Suppressor macrophage treated with lipopolysaccharide for 4 hours (primary cell): ENCODE data around the gene IGF2.

Experiments used
- DNase-seq: peaks from one replicate; pipeline ENCODE4 v3.0.0-alpha.2; 2020

IGF2 gene

GRCh38 chr11:2153581-2154194 is 14.5 kb upstream of the IGF2 start:
- DNase-seq = no peak

GRCh38 chr11:2151500-2152257 is 12.5 kb upstream of the IGF2 start:
- DNase-seq = peak; percentile 82

GRCh38 chr11:2149864-2150847 is 11.0 kb upstream of the IGF2 start:
- peak; percentile 29 for DNase-seq

GRCh38 chr11:2149460-2149859 is 10.3 kb upstream of the IGF2 start:
- DNase-seq = no peak

GRCh38 chr11:2148595-2148994 is 9.4 kb upstream of the IGF2 start:
- DNase-seq = no peak

- no peak for DNase-seq
Measured at GRCh38 chr11:2147391-2147790, 8.2 kb upstream of the IGF2 start.

- DNase-seq = no peak
Measured at GRCh38 chr11:2146051-2146450, 6.9 kb upstream of the IGF2 start.

GRCh38 chr11:2144544-2145248 is 5.5 kb upstream of the IGF2 start:
- DNase-seq = peak; percentile 29

GRCh38 chr11:2143799-2144543 is 4.8 kb upstream of the IGF2 start:
- no peak for DNase-seq

- DNase-seq = peak; percentile 63
Measured at GRCh38 chr11:2143477-2143798, 4.2 kb upstream of the IGF2 start.

- DNase-seq = peak; percentile 92
Measured at GRCh38 chr11:2142762-2143202, 3.6 kb upstream of the IGF2 start.

GRCh38 chr11:2142300-2142759 is 3.1 kb upstream of the IGF2 start:
- DNase-seq = peak; percentile 73

GRCh38 chr11:2140411-2141400 is 1.5 kb upstream of the IGF2 start:
- no peak for DNase-seq

- no peak for DNase-seq
Measured at GRCh38 chr11:2139621-2140337, 590 bp upstream of the IGF2 start.

- peak; percentile 27 for DNase-seq
Measured at GRCh38 chr11:2138431-2139122, 612 bp downstream of the IGF2 start.

GRCh38 chr11:2138068-2138430 is 1.1 kb downstream of the IGF2 start:
- no peak for DNase-seq

- DNase-seq = peak; percentile 28
Measured at GRCh38 chr11:2137202-2138067, 1.8 kb downstream of the IGF2 start.

- DNase-seq = no peak
Measured at GRCh38 chr11:2136952-2137201, 2.3 kb downstream of the IGF2 start.
